Transverse colon (tissue), 4 donors: ENCODE results near the gene GHRHR. TPM values are rescaled to one million over a fixed set of nuclear protein-coding genes. Genes with fewer than 3 reads are reported as not detected.

Experiments
- DNase-seq: peaks from one replicate; pipeline ENCODE4 v3.0.0-alpha.2; 2019
- H3K27ac ChIP-seq, 4 donors: fragments of 200-600 bp; sonication (generic); 2 replicates each; pipeline ENCODE4 v1.5.1; 2016 to 2018; ENCODE audit warnings: inconsistent platforms in 4 of 4
- H3K27me3 ChIP-seq: fragments of 200-600 bp; sonication (generic); 2 replicates; pipeline ENCODE4 v1.5.1; 2017; ENCODE audit warnings: inconsistent platforms
- H3K36me3 ChIP-seq, 4 donors: fragments of 200-600 bp; sonication (generic); 2 replicates each; pipeline ENCODE4 v1.5.1; 2017 to 2019; ENCODE audit warnings: inconsistent platforms in 4 of 4
- H3K4me1 ChIP-seq, 4 donors: fragments of 200-600 bp; sonication (generic); 2 replicates each; pipeline ENCODE4 v1.5.1; 2017 to 2020; ENCODE audit warnings: inconsistent platforms in 4 of 4
- H3K4me3 ChIP-seq, 4 donors: fragments of 200-600 bp; sonication (generic); 1 replicate in 1 of 4; 2 replicates in 3 of 4; pipeline versions ENCODE4 v1.5.1 to v1.6.1; 2017 to 2019; ENCODE audit warnings: inconsistent platforms in 4 of 4
- H3K9me3 ChIP-seq, 2 donors: fragments of 200-600 bp; sonication (generic); 2 replicates each; pipeline ENCODE4 v1.5.1; 2017 to 2019; ENCODE audit warnings: inconsistent platforms in 2 of 2
- CTCF ChIP-seq, 5 experiments: fragments of 200-600 bp in 3 of 5; fragments of 450-650 bp in 2 of 5; sonication (generic) in 3 of 5; IDR thresholded peaks; 1 replicate in 2 of 5; 2 replicates in 3 of 5; pipeline ENCODE4 v1.5.1; 2016 to 2017; ENCODE audit warnings: antibody characterized with exemption in 5 of 5, inconsistent platforms in 3 of 5, mild to moderate bottlenecking in 2 of 5, moderate library complexity in 1 of 5
- EP300 ChIP-seq: sonication (generic); formaldehyde crosslinking; IDR thresholded peaks from one replicate; pipeline ENCODE4 v1.6.1; 2017; ENCODE audit warnings: antibody characterized with exemption, low read depth
- POLR2A ChIP-seq: fragments of 450-650 bp; IDR thresholded peaks from one replicate; pipeline ENCODE4 v1.6.1; 2016; ENCODE audit warnings: antibody characterized with exemption, mild to moderate bottlenecking, moderate library complexity
- POLR2AphosphoS5 ChIP-seq, 3 donors: sonication (generic); formaldehyde crosslinking; IDR thresholded peaks; one replicate each; pipeline ENCODE4 v1.6.1; 2016; ENCODE audit warnings: antibody characterized with exemption in 3 of 3
- WGBS, 2 donors: methylation state at CpG; one replicate each; pipeline ENCODE4 v1.1.5; 2018; ENCODE audit warnings: low coverage in 1 of 2; 5-methylcytosine and 5-hydroxymethylcytosine counted together
- in situ Hi-C, 4 donors: fragments of 200-750 bp; cut with MboI; loops; one replicate each; pipeline versions ENCODE4 v1.15.0 to v1.15.1; 2017; ENCODE audit warnings: low sequenced_read_pairs in 3 of 4, low pct_ligation_motif_present in 1 of 4, low pct_unique_long_range_greater_than_20kb in 1 of 4
- intact Hi-C: fragments of 100-400 bp; cut with DNase I; formaldehyde crosslinking; loops from one replicate; pipeline ENCODE4 v1.15.1; 2023; ENCODE audit warnings: low total_unique reads
- total RNA-seq, 4 donors: library from RNA; depleted of rRNA; stranded (reverse); fragments of >200 nt; gene quantifications; one replicate each; pipeline ENCODE4 v1.1.0, GENCODE V29; 2016

Gene GHRHR
- not detected for total RNA-seq

- H3K36me3 ChIP-seq, result no peaks in the 10 kb centered on the region
- no peak for DNase-seq
- intact Hi-C loops (no loop called here), in situ Hi-C loops (no loop called here)
- no peak within 1 kb of the TSS for H3K4me3 ChIP-seq
- H3K4me1 ChIP-seq, result no peaks in the 10 kb centered on the region
- TF ChIP-seq POLR2A, result no peak
- TF ChIP-seq CTCF (IDR thresholded peaks at IDR 0.05), result no peak
- TF ChIP-seq POLR2AphosphoS5 (IDR thresholded peaks at IDR 0.05), result no peak
- TF ChIP-seq EP300, result no peak
- 60 to 95% methylated on average over 2 to 11 of the region's 11 CpGs for WGBS, 2 donors
- no peaks in the 10 kb centered on the region for H3K9me3 ChIP-seq
- no peaks in the 10 kb centered on the region for H3K27me3 ChIP-seq
- H3K27ac ChIP-seq, result no peak within 1 kb of the TSS
Observed at GRCh38 chr7:30963842-30964241, at the start of gene GHRHR. TSS of gene GHRHR (plus strand) at chr7:30963953. CDS start at chr7:30964069, 116 bp downstream.

DNA sequence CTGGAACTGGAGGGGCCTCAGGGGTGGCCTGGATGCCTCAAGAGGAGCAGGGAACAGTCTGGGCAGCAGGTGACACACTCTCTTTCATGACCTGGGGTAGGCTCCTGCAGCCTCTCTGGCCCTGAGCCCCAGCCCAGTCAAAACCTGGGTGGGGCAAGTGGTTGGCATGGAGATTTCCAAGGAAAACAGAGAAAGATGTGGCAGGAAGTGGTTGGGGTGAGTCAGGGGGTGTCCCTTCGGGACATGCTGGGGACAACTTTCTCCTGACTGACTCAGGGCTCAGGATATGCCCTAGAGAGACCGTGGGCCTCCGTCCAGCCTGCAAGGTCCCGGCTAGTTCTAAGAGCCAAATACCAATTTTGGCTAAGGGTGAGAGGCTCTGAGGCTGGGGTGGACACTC, 49.2 kb upstream of the GHRHR start:
- Histone ChIP-seq H3K36me3 (no peaks in the 10 kb centered on the region), H3K9me3 (no peaks in the 10 kb centered on the region), H3K4me3 (no peak overlapping the region), H3K4me1 (peaks cover 17 to 56% (median 46%) of the 10 kb centered on the region in 4 donors), H3K27ac (peak overlapping the region; percentile 59 to 87 (median 77)), H3K27me3 (no peaks in the 10 kb centered on the region)
- in situ Hi-C loops, result no loop called here
- DNase-seq, result no peak
- TF ChIP-seq EP300, result no peak
- no peak for TF ChIP-seq CTCF (IDR thresholded peaks at IDR 0.05)
- intact Hi-C loops, result loop anchor here (10.0 kb wide), 1 partner anchor 110 kb away; no protein-coding TSS in a partner anchor
- 59% methylated on average over 4 of the region's 4 CpGs; no CpG with 5 or more reads in 1 of the 2 donors for WGBS, 2 donors

DNA sequence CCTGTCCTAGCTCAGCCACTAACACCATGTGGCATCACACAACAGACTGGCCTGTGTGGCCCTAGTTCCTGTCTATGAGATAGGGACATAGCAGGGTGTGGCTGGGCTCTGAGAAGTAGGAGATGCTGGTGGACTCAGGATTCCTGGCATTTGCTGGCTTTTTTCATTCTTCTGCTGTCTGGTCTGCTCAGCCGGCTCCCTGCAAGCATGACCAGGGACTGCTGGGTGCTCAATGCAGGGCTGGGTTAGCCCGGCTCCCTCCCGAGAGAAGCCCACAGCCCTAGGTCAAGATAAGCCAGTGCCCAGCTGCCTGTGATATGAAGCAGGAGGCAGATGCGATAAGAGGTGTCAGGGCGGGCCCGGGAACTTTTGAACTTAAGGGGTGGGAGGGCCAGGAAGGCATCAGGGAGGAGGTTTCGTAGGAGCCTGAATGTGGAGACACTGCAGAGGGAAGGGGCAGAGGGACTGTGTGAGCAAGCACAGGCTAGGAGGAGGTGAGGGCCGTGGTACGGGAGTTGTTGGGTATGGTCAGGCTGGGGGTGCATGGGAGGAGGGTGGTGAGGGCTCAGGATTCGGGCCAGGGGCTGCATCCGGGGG, 48.6 kb upstream of the GHRHR start:
- DNase-seq, result no peak
- peak overlapping the region; percentile 59 to 87 (median 77) for H3K27ac ChIP-seq
- TF ChIP-seq EP300 (no peak), POLR2A (no peak), POLR2AphosphoS5 (IDR thresholded peaks at IDR 0.05) (no peak), CTCF (IDR thresholded peaks at IDR 0.05) (no peak)
- peaks cover 16 to 59% (median 44%) of the 10 kb centered on the region in 4 donors for H3K4me1 ChIP-seq
- intact Hi-C loops, result loop anchor here (10.0 kb wide), 1 partner anchor 110 kb away; no protein-coding TSS in a partner anchor
- H3K9me3 ChIP-seq, result no peaks in the 10 kb centered on the region
- H3K27me3 ChIP-seq, result no peaks in the 10 kb centered on the region
- no peaks in the 10 kb centered on the region for H3K36me3 ChIP-seq
- in situ Hi-C loops, result no loop called here
- WGBS, 2 donors, result 59 to 60% methylated on average over 5 to 11 of the region's 11 CpGs
- no peak overlapping the region for H3K4me3 ChIP-seq

GRCh38 chr7:30915751-30916150, 48.0 kb upstream of the GHRHR start:
- no peak for TF ChIP-seq POLR2A
- no peak for TF ChIP-seq POLR2AphosphoS5 (IDR thresholded peaks at IDR 0.05)
- TF ChIP-seq EP300, result no peak
- no peak for TF ChIP-seq CTCF (IDR thresholded peaks at IDR 0.05)
- in situ Hi-C loops (no loop called here), intact Hi-C loops (loop anchor here (10.0 kb wide), 1 partner anchor 111 kb away; no protein-coding TSS in a partner anchor)
- H3K27me3 ChIP-seq, result no peaks in the 10 kb centered on the region
- no peak overlapping the region for H3K4me3 ChIP-seq
- no peaks in the 10 kb centered on the region for H3K36me3 ChIP-seq
- peak overlapping the region in 3 of 4 donors; percentile 59 to 87 (median 72) for H3K27ac ChIP-seq
- H3K9me3 ChIP-seq, result no peaks in the 10 kb centered on the region
- peaks cover 14 to 58% (median 43%) of the 10 kb centered on the region in 4 donors for H3K4me1 ChIP-seq
- WGBS, 2 donors, result 61% methylated on average over 6 of the region's 6 CpGs; no CpG with 5 or more reads in 1 of the 2 donors
- no peak for DNase-seq
